ENCODE data around the gene IGFN1.

The IGFN1 gene

DNA sequence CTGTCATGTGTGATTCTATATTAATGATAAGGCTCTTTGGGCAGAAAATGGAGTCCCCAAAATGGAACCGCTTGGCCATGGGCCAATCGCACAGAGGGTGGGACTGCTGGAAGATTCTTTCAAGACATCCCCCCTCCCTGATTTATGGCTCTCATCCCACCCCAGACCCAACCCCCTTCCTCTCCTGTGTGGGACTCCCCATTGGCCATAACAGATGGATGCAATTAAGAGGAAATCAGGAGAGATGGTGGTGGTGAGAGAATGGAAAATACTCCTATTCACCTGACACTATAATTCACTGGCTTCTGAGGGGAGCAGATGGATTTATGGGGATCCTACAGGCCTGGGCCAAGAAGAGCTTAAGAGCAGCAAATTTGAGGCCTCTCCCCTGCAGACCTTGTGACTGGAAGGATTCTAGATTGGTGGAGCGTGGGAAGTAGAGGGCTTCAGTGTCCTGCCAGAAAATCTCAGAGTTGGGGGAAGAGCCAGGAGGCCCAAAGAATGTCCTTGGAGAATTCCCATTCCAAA is 1.7 kb downstream of the IGFN1 start:
- no peak overlapping the region for H3K4me3 ChIP-seq (ENCODE audit: low read length)
- TF ChIP-seq, protein P1, sequence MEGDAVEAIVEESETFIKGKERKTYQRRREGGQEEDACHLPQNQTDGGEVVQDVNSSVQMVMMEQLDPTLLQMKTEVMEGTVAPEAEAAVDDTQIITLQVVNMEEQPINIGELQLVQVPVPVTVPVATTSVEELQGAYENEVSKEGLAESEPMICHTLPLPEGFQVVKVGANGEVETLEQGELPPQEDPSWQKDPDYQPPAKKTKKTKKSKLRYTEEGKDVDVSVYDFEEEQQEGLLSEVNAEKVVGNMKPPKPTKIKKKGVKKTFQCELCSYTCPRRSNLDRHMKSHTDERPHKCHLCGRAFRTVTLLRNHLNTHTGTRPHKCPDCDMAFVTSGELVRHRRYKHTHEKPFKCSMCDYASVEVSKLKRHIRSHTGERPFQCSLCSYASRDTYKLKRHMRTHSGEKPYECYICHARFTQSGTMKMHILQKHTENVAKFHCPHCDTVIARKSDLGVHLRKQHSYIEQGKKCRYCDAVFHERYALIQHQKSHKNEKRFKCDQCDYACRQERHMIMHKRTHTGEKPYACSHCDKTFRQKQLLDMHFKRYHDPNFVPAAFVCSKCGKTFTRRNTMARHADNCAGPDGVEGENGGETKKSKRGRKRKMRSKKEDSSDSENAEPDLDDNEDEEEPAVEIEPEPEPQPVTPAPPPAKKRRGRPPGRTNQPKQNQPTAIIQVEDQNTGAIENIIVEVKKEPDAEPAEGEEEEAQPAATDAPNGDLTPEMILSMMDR (conservative IDR thresholded peaks at IDR 0.05; ENCODE audit: low read length): no peak
- peak; percentile 42 for DNase-seq (ENCODE audit: low read depth)

DNA sequence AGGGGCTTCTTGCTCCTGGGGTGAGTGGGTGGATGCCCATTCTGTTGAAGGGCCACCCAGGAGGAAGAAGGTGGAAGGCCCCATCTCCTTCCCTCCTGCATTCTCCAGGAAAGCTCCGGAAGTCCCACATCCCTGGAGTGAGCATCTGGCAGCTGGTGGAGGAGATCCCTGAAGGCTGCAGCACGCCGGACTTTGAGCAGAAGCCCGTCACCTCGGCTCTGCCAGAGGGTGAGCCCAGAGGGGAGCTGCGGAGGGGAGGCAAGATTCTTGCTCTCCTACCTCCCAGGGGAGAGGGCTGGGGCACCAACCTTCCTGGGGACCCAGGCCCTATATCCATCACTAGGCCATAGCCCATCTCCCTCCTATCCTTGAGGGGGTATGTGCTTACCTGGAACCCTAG is 3.4 kb downstream of the IGFN1 start:
- no peak overlapping the region for H3K4me3 ChIP-seq (ENCODE audit: low read length)
- DNase-seq (ENCODE audit: low read depth): no peak

DNA sequence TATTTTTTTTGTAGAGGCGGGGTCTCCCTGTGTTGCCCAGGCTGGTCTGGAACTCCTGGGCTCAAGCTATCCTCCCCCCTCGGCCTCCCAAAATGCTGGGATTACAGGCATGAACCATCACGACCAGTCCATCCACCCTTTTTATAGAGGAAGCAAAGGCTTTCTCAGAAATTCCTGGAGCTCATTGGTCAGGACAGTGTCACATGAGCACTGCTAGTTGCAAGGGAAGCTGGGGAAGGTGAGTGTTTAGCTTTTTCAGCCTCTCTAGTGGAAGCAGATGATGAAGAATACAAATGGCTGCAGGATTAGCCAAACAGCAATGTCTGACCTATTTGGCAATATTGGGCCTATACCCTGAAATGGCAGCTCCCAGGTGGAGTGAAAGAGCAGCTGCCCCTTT is 8.0 kb downstream of the IGFN1 start:
- H3K4me3 ChIP-seq (ENCODE audit: low read length): no peak overlapping the region
- TF ChIP-seq, protein P1 (conservative IDR thresholded peaks at IDR 0.05; ENCODE audit: low read length): no peak
- DNase-seq (ENCODE audit: low read depth): no peak

More for the DNA sequence above, 3.4 kb downstream of the IGFN1 start:
- TF ChIP-seq, protein P1 (conservative IDR thresholded peaks at IDR 0.05; ENCODE audit: low read length): no peak

DNA sequence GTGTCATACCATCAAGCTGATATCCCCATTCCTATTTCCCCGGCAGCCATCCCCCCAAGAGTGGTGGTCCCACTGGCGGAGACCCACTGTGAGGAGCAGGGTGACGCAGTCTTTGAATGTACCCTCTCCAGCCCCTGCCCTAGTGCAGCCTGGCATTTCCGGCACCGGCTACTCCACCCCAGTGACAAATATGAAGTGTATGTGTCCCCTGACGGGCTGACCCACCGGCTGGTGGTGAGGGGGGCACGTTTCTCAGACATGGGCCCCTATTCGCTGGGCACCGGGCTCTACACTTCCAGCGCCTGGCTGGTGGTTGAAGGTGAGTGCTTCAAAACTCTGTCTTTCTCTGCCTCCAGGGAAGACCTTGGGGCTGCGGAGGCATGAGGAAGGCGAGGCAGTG is 14.4 kb downstream of the IGFN1 start:
- TF ChIP-seq, protein P1 (conservative IDR thresholded peaks at IDR 0.05; ENCODE audit: low read length): no peak
- no peak overlapping the region for H3K4me3 ChIP-seq (ENCODE audit: low read length)
- no peak for DNase-seq (ENCODE audit: low read depth)

DNA sequence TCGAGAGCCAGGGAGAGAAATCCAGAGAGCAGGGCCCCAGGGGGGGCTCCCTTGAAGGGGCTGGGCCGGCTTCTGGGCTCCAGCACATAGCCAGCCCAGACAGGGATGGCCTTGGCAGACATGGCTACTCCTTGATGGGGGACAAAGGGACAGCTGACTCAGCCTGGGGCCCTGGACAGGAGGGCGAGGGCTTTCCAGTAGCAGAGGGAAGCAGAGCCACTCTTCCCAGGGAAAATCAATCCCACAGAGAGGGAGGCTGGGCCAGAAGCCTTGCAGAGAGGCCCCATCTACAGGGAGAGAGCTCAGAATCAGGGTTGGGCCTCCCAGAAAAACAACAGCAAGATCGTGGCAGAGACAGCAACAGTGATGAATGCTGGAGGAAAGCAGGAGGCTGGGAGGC is 15.6 kb downstream of the IGFN1 start:
- TF ChIP-seq, protein P1 (conservative IDR thresholded peaks at IDR 0.05; ENCODE audit: low read length): no peak
- no peak for DNase-seq (ENCODE audit: low read depth)
- H3K4me3 ChIP-seq (ENCODE audit: low read length): no peak overlapping the region

DNA sequence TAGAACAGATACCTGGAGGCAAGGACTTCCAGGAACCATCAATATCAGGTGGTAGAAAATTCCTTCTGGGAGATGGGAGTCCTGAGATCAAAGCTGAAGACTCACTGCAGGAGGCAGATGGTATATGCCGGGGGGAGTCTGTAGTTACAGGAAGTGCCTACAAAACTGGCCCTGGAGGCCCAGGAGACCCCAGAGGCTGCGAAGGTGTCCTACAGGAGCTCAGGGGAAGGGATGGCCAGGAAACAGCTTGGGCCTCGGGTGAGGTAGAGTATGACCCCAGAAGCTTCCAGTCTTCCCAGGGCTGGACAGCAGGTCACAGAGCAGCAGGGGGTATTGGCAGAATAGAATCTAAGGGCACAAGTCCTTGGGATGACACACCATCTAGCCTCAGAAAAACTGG is 16.4 kb downstream of the IGFN1 start:
- no peak overlapping the region for H3K4me3 ChIP-seq (ENCODE audit: low read length)
- DNase-seq (ENCODE audit: low read depth): no peak
- TF ChIP-seq, protein P1 (conservative IDR thresholded peaks at IDR 0.05; ENCODE audit: low read length): no peak

DNA sequence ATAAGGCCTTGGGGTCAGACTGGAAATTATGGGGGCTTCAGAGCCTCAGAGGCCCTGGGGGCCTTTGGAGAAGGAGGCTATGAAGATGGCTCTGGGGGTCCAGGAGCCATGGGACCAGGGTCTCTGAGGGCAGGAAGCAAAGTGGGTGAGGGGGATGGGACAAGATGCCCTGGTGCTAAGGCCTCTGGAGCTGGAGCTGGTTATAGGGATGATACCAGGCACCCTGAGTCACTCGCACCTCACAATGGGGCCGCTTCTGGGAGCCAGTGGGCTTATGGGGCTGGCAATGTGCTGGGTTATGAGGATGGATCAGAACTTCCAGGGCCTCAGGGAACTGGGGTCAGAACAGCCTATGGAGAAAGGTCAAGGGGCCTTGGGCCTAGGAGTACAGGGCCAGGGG is 17.6 kb downstream of the IGFN1 start:
- no peak for DNase-seq (ENCODE audit: low read depth)
- TF ChIP-seq, protein P1 (conservative IDR thresholded peaks at IDR 0.05; ENCODE audit: low read length): no peak
- no peak overlapping the region for H3K4me3 ChIP-seq (ENCODE audit: low read length)
